HepG2 (cell line): Measurements from ENCODE around the gene MARK2. TPM values are rescaled to one million over a fixed set of nuclear protein-coding genes. Genes with fewer than 3 reads are reported as not detected.

Experiments
- ATAC-seq: fragments of 200-7000 bp; cut with Tn5 transposase; 3 replicates; pipeline ENCODE4 v1.9.1; 2020; ENCODE audit warnings: mild to moderate bottlenecking, moderate library complexity
- BruUV-seq: library from RNA; stranded (reverse); fragments of 400-500 nt; replicated peaks from 2 replicates; lab custom pipeline; 2021; lab: Mats Ljungman, UMichigan
- CTCF ChIA-PET: fragments of 300-600 bp; formaldehyde crosslinking; extraction: SDS; loops from one replicate; lab custom pipeline; 2021; ENCODE audit warnings: low total read pairs, inconsistent platforms, low intra/inter-chr PET ratio; lab: Yijun Ruan, JAX
- POLR2A ChIA-PET: fragments of 350-600 bp; sonication (Branson Sonifier 250); formaldehyde crosslinking; loops from one replicate; lab custom pipeline; 2020; ENCODE audit warnings: antibody characterized with exemption, inconsistent platforms; lab: Yijun Ruan, JAX
- DNase-seq: peaks from one replicate; pipeline ENCODE4 v3.0.0-alpha.2; 2015; ENCODE audit warnings: low spot score
- FAIRE-seq: peaks from 3 replicates; lab custom pipeline; 2011; peaks lifted over from hg19 to GRCh38; lab: Jason Lieb, UNC
- H2AFZ ChIP-seq: one replicate; pipeline ENCODE4 v1.6.1; 2011; ENCODE audit warnings: low read length, inconsistent platforms
- H3K27ac ChIP-seq: fragments of 300-600 bp; 3 replicates; pipeline ENCODE4 v1.8.0; 2011; ENCODE audit warnings: mixed run types, mild to moderate bottlenecking, mixed read lengths, low read length, inconsistent platforms; ENCODE audit not compliant: insufficient read depth; ENCODE audit errors: extremely low read length
- H3K27me3 ChIP-seq, 2 experiments: fragments of 200-600 bp in 1 of 2; 2 replicates in 1 of 2; 3 replicates in 1 of 2; pipeline versions ENCODE4 v1.6.0 to v1.8.0; 2011; ENCODE audit warnings: low read length in 2 of 2, mild to moderate bottlenecking in 2 of 2, moderate library complexity in 2 of 2, inconsistent platforms in 1 of 2; ENCODE audit not compliant: insufficient read depth in 2 of 2, control insufficient read depth in 1 of 2
- H3K36me3 ChIP-seq, 2 experiments: fragments of 200-600 bp in 1 of 2; replicated peaks in 1 of 2; 2 replicates in 1 of 2; 3 replicates in 1 of 2; pipeline versions ENCODE4 v1.5.1 to v1.8.0; 2011; ENCODE audit warnings: low read length in 2 of 2, inconsistent platforms in 1 of 2; ENCODE audit not compliant: insufficient read depth in 2 of 2, control insufficient read depth in 1 of 2
- H3K4me1 ChIP-seq: 2 replicates; pipeline ENCODE4 v1.5.1; 2012; ENCODE audit warnings: low read length, inconsistent platforms; ENCODE audit not compliant: insufficient read depth
- H3K4me2 ChIP-seq: 2 replicates; pipeline ENCODE4 v1.6.0; 2011; ENCODE audit warnings: low read depth, low read length, inconsistent platforms
- H3K4me3 ChIP-seq, 3 experiments: fragments of 200-600 bp in 1 of 3; sonication (generic), shearing (Covaris generic) in 1 of 3; replicated peaks in 1 of 3; 2 replicates each; pipeline ENCODE4 v1.5.1; 2011 to 2016; ENCODE audit warnings: low read length in 3 of 3, inconsistent platforms in 2 of 3, low read depth in 2 of 3, mild to moderate bottlenecking in 2 of 3, control low read depth in 1 of 3, mixed read lengths in 1 of 3; ENCODE audit not compliant: insufficient read depth in 1 of 3
- H3K79me2 ChIP-seq: one replicate; pipeline ENCODE4 v1.6.1; 2011; ENCODE audit warnings: low read length, inconsistent platforms; ENCODE audit not compliant: insufficient read depth
- H3K9ac ChIP-seq: 2 replicates; pipeline ENCODE4 v1.6.0; 2011; ENCODE audit warnings: mild to moderate bottlenecking, low read depth, low read length, inconsistent platforms; ENCODE audit not compliant: insufficient read depth
- H3K9me3 ChIP-seq: 2 replicates; pipeline ENCODE4 v1.5.1; 2012; ENCODE audit warnings: mild to moderate bottlenecking, low read length
- H4K20me1 ChIP-seq: 2 replicates; pipeline ENCODE4 v1.6.0; 2011; ENCODE audit warnings: inconsistent platforms, mild to moderate bottlenecking, low read length, moderate library complexity; ENCODE audit not compliant: insufficient read depth
- ATAD3A ChIP-seq: sonication (generic); formaldehyde crosslinking; IDR thresholded peaks from 2 replicates; pipeline ENCODE4 v1.4.0; 2020; ENCODE audit warnings: missing genetic modification reagents
- KLF6 ChIP-seq: IDR thresholded peaks from 2 replicates; pipeline ENCODE4 v1.8.0; 2016; ENCODE audit warnings: missing biosample characterization, missing genetic modification reagents
- PHF5A ChIP-seq: IDR thresholded peaks from one replicate; pipeline ENCODE4 v1.6.1; 2018; ENCODE audit warnings: low read depth, missing genetic modification reagents; ENCODE audit not compliant: unreplicated experiment
- RFXAP ChIP-seq: sonication (generic); formaldehyde crosslinking; IDR thresholded peaks from 2 replicates; pipeline ENCODE4 v1.4.0; 2020; ENCODE audit warnings: missing genetic modification reagents, borderline replicate concordance
- SP4 ChIP-seq: sonication (generic); formaldehyde crosslinking; IDR thresholded peaks from 2 replicates; pipeline ENCODE4 v1.8.1; 2023; ENCODE audit warnings: mild to moderate bottlenecking, missing genetic modification reagents
- TAF1 ChIP-seq: sonication (generic); formaldehyde crosslinking; IDR thresholded peaks from 2 replicates; pipeline ENCODE4 v1.4.0; 2020; ENCODE audit warnings: missing genetic modification reagents
- ZNF564 ChIP-seq: sonication (generic); formaldehyde crosslinking; IDR thresholded peaks from 2 replicates; pipeline ENCODE4 v1.8.1; 2023; ENCODE audit warnings: mild to moderate bottlenecking, missing genetic modification reagents
- ZNF616 ChIP-seq: sonication (generic); formaldehyde crosslinking; IDR thresholded peaks from 2 replicates; pipeline ENCODE4 v1.5.0; 2020; ENCODE audit warnings: low read depth, mild to moderate bottlenecking, missing genetic modification reagents
- ZNF768 ChIP-seq: sonication (generic); formaldehyde crosslinking; IDR thresholded peaks from 2 replicates; pipeline ENCODE4 v1.4.0; 2020; ENCODE audit warnings: missing genetic modification reagents
- ZNF83 ChIP-seq: sonication (generic); formaldehyde crosslinking; IDR thresholded peaks from 2 replicates; pipeline ENCODE4 v1.4.0; 2020; ENCODE audit warnings: missing genetic modification reagents, mild to moderate bottlenecking, borderline replicate concordance
- ZNF841 ChIP-seq: sonication (generic); formaldehyde crosslinking; IDR thresholded peaks from 2 replicates; pipeline ENCODE4 v1.8.1; 2023; ENCODE audit warnings: missing genetic modification reagents, borderline replicate concordance
- WGBS: methylation state at CpG from one replicate; pipeline ENCODE4 v1.1.6; 2017; ENCODE audit warnings: low lambda C conversion rate; 5-methylcytosine and 5-hydroxymethylcytosine counted together
- in situ Hi-C: cut with HindIII; loops from 2 replicates; pipeline ENCODE4 v1.10.0; 2017; ENCODE audit warnings: low pct_unique_long_range_greater_than_20kb; ENCODE audit not compliant: extremely low pct_ligation_motif_present
- intact Hi-C: fragments of 100-400 bp; cut with micrococcal nuclease; formaldehyde crosslinking; loops from one replicate; pipeline ENCODE4 v1.10.0; 2022; ENCODE audit not compliant: unreplicated experiment
- polyA plus RNA-seq, 8 experiments: library from polyadenylated mRNA; depleted of rRNA in 3 of 8; stranded (reverse) in 7 of 8; unstranded in 1 of 8; fragments of >200 nt; fragmentation: Illumina TruSeq in 4 of 8; extraction: Trizol in 4 of 8; gene quantifications; 2 replicates each; pipeline versions ENCODE4 v1.2.1 to v1.2.3, GENCODE V29; 2011 to 2016; ENCODE audit warnings: low read depth in 4 of 8, missing spikeins in 1 of 8, mixed read lengths in 1 of 8; ENCODE audit not compliant: insufficient read depth in 1 of 8
- total RNA-seq, 5 experiments: library from RNA; depleted of rRNA; stranded (reverse); fragments of >200 nt; fragmentation: Illumina TruSeq; extraction: Trizol; gene quantifications; 2 replicates each; pipeline ENCODE4 v1.2.3, GENCODE V29; 2016; ENCODE audit warnings: low read depth in 1 of 5
- TF ChIP-seq, protein P1 (sequence below): sonication (generic); formaldehyde crosslinking; conservative IDR thresholded peaks from 2 replicates; pipeline ENCODE4 v1.4.0; 2020; ENCODE audit warnings: missing genetic modification reagents
- TF ChIP-seq, protein P2 (sequence below): IDR thresholded peaks from 2 replicates; pipeline ENCODE4 v1.6.1; 2016; ENCODE audit warnings: low read depth
- TF ChIP-seq, protein P3 (sequence below): sonication (generic); formaldehyde crosslinking; IDR thresholded peaks from 2 replicates; pipeline ENCODE4 v1.4.0; 2020; ENCODE audit warnings: mild to moderate bottlenecking, missing genetic modification reagents
- TF ChIP-seq, protein P4 (sequence below): sonication (generic); formaldehyde crosslinking; IDR thresholded peaks from 2 replicates; pipeline ENCODE4 v1.5.0; 2020; ENCODE audit warnings: missing genetic modification reagents
- TF ChIP-seq, protein P5 (sequence below): sonication (generic); formaldehyde crosslinking; IDR thresholded peaks from 2 replicates; pipeline ENCODE4 v1.4.0; 2020; ENCODE audit warnings: mild to moderate bottlenecking, missing genetic modification reagents

The MARK2 gene
- total and polyA plus RNA-seq, 2 of the 13 experiments (the other 11 are each of a cell fraction or from before 2014, with no cell fraction given) = 13.5 to 13.9 TPM

DNA sequence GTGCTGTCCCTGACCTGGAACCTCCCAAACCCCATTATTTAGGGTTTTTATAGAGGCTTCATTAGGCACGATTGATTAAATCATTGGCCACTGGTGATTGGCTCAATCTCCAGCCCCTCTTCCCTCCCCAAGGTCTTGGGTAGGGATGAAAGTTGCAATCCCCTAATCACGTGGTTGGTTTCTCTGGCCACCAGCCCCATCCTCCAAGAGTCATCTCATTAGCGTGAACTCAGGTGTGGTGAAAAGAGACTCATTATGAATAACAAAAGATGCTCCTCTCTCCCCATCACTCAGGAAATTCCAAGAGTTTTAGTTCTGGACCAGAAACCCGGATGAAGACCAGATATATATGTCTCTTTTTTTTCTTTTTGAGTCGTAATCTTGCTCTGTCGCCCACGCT lies 7.6 kb upstream of the MARK2 start:
- FAIRE-seq (no peak), ATAC-seq (no peak), DNase-seq (no peak)
- Histone ChIP-seq H3K9me3 (no peaks in the 10 kb centered on the region), H3K79me2 (no peaks in the 10 kb centered on the region), H3K9ac (no peak overlapping the region), H3K4me3 (no peak overlapping the region), H3K27ac (no peak overlapping the region), H3K36me3 (peaks cover 0 to 1% of the 10 kb centered on the region in 2 experiments; a peak in 1 of 5 replicates), H3K4me1 (peaks cover 12% of the 10 kb centered on the region), H2AFZ (no peak overlapping the region), H4K20me1 (no peaks in the 10 kb centered on the region), H3K4me2 (no peak overlapping the region), H3K27me3 (no peaks in the 10 kb centered on the region)
- no peak for TF ChIP-seq ZNF564
- TF ChIP-seq PHF5A (CRISPR knock-in tag) = no peak
- TF ChIP-seq, protein P1, sequence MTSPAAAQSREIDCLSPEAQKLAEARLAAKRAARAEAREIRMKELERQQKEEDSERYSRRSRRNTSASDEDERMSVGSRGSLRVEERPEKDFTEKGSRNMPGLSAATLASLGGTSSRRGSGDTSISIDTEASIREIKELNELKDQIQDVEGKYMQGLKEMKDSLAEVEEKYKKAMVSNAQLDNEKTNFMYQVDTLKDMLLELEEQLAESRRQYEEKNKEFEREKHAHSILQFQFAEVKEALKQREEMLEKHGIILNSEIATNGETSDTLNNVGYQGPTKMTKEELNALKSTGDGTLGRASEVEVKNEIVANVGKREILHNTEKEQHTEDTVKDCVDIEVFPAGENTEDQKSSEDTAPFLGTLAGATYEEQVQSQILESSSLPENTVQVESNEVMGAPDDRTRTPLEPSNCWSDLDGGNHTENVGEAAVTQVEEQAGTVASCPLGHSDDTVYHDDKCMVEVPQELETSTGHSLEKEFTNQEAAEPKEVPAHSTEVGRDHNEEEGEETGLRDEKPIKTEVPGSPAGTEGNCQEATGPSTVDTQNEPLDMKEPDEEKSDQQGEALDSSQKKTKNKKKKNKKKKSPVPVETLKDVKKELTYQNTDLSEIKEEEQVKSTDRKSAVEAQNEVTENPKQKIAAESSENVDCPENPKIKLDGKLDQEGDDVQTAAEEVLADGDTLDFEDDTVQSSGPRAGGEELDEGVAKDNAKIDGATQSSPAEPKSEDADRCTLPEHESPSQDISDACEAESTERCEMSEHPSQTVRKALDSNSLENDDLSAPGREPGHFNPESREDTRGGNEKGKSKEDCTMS = no peak
- TF ChIP-seq, protein P2, sequence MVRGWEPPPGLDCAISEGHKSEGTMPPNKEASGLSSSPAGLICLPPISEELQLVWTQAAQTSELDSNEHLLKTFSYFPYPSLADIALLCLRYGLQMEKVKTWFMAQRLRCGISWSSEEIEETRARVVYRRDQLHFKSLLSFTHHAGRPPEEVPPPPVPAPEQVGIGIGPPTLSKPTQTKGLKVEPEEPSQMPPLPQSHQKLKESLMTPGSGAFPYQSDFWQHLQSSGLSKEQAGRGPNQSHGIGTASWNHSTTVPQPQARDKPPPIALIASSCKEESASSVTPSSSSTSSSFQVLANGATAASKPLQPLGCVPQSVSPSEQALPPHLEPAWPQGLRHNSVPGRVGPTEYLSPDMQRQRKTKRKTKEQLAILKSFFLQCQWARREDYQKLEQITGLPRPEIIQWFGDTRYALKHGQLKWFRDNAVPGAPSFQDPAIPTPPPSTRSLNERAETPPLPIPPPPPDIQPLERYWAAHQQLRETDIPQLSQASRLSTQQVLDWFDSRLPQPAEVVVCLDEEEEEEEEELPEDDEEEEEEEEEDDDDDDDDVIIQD (CRISPR knock-in tag) = no peak
- no peak for TF ChIP-seq RFXAP (CRISPR knock-in tag)
- TF ChIP-seq ZNF841 (CRISPR knock-in tag) = no peak
- no peak for TF ChIP-seq SP4 (CRISPR knock-in tag)
- no peak for TF ChIP-seq ZNF768 (CRISPR knock-in tag)
- TF ChIP-seq, protein P3, sequence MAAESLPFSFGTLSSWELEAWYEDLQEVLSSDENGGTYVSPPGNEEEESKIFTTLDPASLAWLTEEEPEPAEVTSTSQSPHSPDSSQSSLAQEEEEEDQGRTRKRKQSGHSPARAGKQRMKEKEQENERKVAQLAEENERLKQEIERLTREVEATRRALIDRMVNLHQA (CRISPR knock-in tag) = no peak
- TF ChIP-seq ZNF616 (CRISPR knock-in tag) = no peak
- TF ChIP-seq KLF6 (CRISPR knock-in tag) = no peak
- no peak for TF ChIP-seq ZNF83 (CRISPR knock-in tag)
- TF ChIP-seq ATAD3A (CRISPR knock-in tag) = no peak
- no peak for TF ChIP-seq TAF1
- TF ChIP-seq, protein P4, sequence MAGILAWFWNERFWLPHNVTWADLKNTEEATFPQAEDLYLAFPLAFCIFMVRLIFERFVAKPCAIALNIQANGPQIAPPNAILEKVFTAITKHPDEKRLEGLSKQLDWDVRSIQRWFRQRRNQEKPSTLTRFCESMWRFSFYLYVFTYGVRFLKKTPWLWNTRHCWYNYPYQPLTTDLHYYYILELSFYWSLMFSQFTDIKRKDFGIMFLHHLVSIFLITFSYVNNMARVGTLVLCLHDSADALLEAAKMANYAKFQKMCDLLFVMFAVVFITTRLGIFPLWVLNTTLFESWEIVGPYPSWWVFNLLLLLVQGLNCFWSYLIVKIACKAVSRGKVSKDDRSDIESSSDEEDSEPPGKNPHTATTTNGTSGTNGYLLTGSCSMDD (CRISPR knock-in tag) = no peak
- TF ChIP-seq, protein P5, sequence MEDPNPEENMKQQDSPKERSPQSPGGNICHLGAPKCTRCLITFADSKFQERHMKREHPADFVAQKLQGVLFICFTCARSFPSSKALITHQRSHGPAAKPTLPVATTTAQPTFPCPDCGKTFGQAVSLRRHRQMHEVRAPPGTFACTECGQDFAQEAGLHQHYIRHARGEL (CRISPR knock-in tag) = no peak
- in situ Hi-C loops (loop anchor here (10.0 kb wide), 2 partner anchors 113 to 313 kb away; no protein-coding TSS in a partner anchor), intact Hi-C loops (loop anchor here (10.0 kb wide), 1 partner anchor 323 kb away; no protein-coding TSS in a partner anchor)
- no TSS peak for BruUV-seq
- POLR2A ChIA-PET = no interaction called here
- CTCF ChIA-PET = interaction anchor here (2.4 kb wide), 1 partner anchor 317 kb away, joined by 6 read pairs; no protein-coding TSS in a partner anchor
- whole genome bisulfite sequencing = 83% methylated on average over 7 of the region's 7 CpGs
